HepG2 (cell line): Measurements from ENCODE around the gene HSPB6. TPM values are rescaled to one million over a fixed set of nuclear protein-coding genes. Genes with fewer than 3 reads are reported as not detected.

Experiments used
- ATAC-seq: fragments of 200-7000 bp; cut with Tn5 transposase; 3 replicates; pipeline ENCODE4 v1.9.1; 2020; ENCODE audit warnings: mild to moderate bottlenecking, moderate library complexity
- BruUV-seq: library from RNA; stranded (reverse); fragments of 400-500 nt; replicated peaks from 2 replicates; lab custom pipeline; 2021; lab: Mats Ljungman, UMichigan
- CTCF ChIA-PET: fragments of 300-600 bp; formaldehyde crosslinking; extraction: SDS; loops from one replicate; lab custom pipeline; 2021; ENCODE audit warnings: low total read pairs, inconsistent platforms, low intra/inter-chr PET ratio; lab: Yijun Ruan, JAX
- POLR2A ChIA-PET: fragments of 350-600 bp; sonication (Branson Sonifier 250); formaldehyde crosslinking; loops from one replicate; lab custom pipeline; 2020; ENCODE audit warnings: antibody characterized with exemption, inconsistent platforms; lab: Yijun Ruan, JAX
- DNase-seq: peaks from one replicate; pipeline ENCODE4 v3.0.0-alpha.2; 2015; ENCODE audit warnings: low spot score
- FAIRE-seq: peaks from 3 replicates; lab custom pipeline; 2011; peaks lifted over from hg19 to GRCh38; lab: Jason Lieb, UNC
- H2AFZ ChIP-seq: one replicate; pipeline ENCODE4 v1.6.1; 2011; ENCODE audit warnings: low read length, inconsistent platforms
- H3K27ac ChIP-seq: fragments of 300-600 bp; 3 replicates; pipeline ENCODE4 v1.8.0; 2011; ENCODE audit warnings: mixed run types, mild to moderate bottlenecking, mixed read lengths, low read length, inconsistent platforms; ENCODE audit not compliant: insufficient read depth; ENCODE audit errors: extremely low read length
- H3K27me3 ChIP-seq, 2 experiments: fragments of 200-600 bp in 1 of 2; 2 replicates in 1 of 2; 3 replicates in 1 of 2; pipeline versions ENCODE4 v1.6.0 to v1.8.0; 2011; ENCODE audit warnings: low read length in 2 of 2, mild to moderate bottlenecking in 2 of 2, moderate library complexity in 2 of 2, inconsistent platforms in 1 of 2; ENCODE audit not compliant: insufficient read depth in 2 of 2, control insufficient read depth in 1 of 2
- H3K36me3 ChIP-seq, 2 experiments: fragments of 200-600 bp in 1 of 2; replicated peaks in 1 of 2; 2 replicates in 1 of 2; 3 replicates in 1 of 2; pipeline versions ENCODE4 v1.5.1 to v1.8.0; 2011; ENCODE audit warnings: low read length in 2 of 2, inconsistent platforms in 1 of 2; ENCODE audit not compliant: insufficient read depth in 2 of 2, control insufficient read depth in 1 of 2
- H3K4me1 ChIP-seq: 2 replicates; pipeline ENCODE4 v1.5.1; 2012; ENCODE audit warnings: low read length, inconsistent platforms; ENCODE audit not compliant: insufficient read depth
- H3K4me2 ChIP-seq: 2 replicates; pipeline ENCODE4 v1.6.0; 2011; ENCODE audit warnings: low read depth, low read length, inconsistent platforms
- H3K4me3 ChIP-seq, 3 experiments: fragments of 200-600 bp in 1 of 3; sonication (generic), shearing (Covaris generic) in 1 of 3; replicated peaks in 1 of 3; 2 replicates each; pipeline ENCODE4 v1.5.1; 2011 to 2016; ENCODE audit warnings: low read length in 3 of 3, inconsistent platforms in 2 of 3, low read depth in 2 of 3, mild to moderate bottlenecking in 2 of 3, control low read depth in 1 of 3, mixed read lengths in 1 of 3; ENCODE audit not compliant: insufficient read depth in 1 of 3
- H3K79me2 ChIP-seq: one replicate; pipeline ENCODE4 v1.6.1; 2011; ENCODE audit warnings: low read length, inconsistent platforms; ENCODE audit not compliant: insufficient read depth
- H3K9ac ChIP-seq: 2 replicates; pipeline ENCODE4 v1.6.0; 2011; ENCODE audit warnings: mild to moderate bottlenecking, low read depth, low read length, inconsistent platforms; ENCODE audit not compliant: insufficient read depth
- H3K9me3 ChIP-seq: 2 replicates; pipeline ENCODE4 v1.5.1; 2012; ENCODE audit warnings: mild to moderate bottlenecking, low read length
- H4K20me1 ChIP-seq: 2 replicates; pipeline ENCODE4 v1.6.0; 2011; ENCODE audit warnings: inconsistent platforms, mild to moderate bottlenecking, low read length, moderate library complexity; ENCODE audit not compliant: insufficient read depth
- AKAP8 ChIP-seq: sonication (generic); formaldehyde crosslinking; IDR thresholded peaks from 2 replicates; pipeline ENCODE4 v1.5.1; 2020; ENCODE audit warnings: mild to moderate bottlenecking, missing genetic modification reagents
- ATRX ChIP-seq: sonication (generic); formaldehyde crosslinking; IDR thresholded peaks from 2 replicates; pipeline ENCODE4 v1.4.0; 2020; ENCODE audit warnings: missing genetic modification reagents, borderline replicate concordance
- EED ChIP-seq: sonication (generic); formaldehyde crosslinking; IDR thresholded peaks from 2 replicates; pipeline ENCODE4 v1.5.0; 2020; ENCODE audit warnings: mild to moderate bottlenecking, missing genetic modification reagents
- GLI4 ChIP-seq: sonication (generic); formaldehyde crosslinking; IDR thresholded peaks from 2 replicates; pipeline ENCODE4 v1.5.1; 2020; ENCODE audit warnings: missing genetic modification reagents, mild to moderate bottlenecking, moderate library complexity, borderline replicate concordance
- GMEB2 ChIP-seq: IDR thresholded peaks from 2 replicates; pipeline ENCODE4 v1.6.1; 2016; ENCODE audit warnings: missing biosample characterization, missing genetic modification reagents, low read depth
- KLF11 ChIP-seq: IDR thresholded peaks from 2 replicates; pipeline ENCODE4 v1.6.1; 2016; ENCODE audit warnings: missing compliant biosample characterization
- KLF12 ChIP-seq: sonication (generic); formaldehyde crosslinking; IDR thresholded peaks from 2 replicates; pipeline ENCODE4 v1.4.0; 2020; ENCODE audit warnings: missing genetic modification reagents, borderline replicate concordance
- NR2C2 ChIP-seq: sonication (generic); formaldehyde crosslinking; IDR thresholded peaks from 2 replicates; pipeline ENCODE4 v1.4.0; 2020; ENCODE audit warnings: missing genetic modification reagents, mild to moderate bottlenecking, moderate library complexity, borderline replicate concordance
- POGZ ChIP-seq: sonication (generic); formaldehyde crosslinking; IDR thresholded peaks from 2 replicates; pipeline ENCODE4 v1.4.0; 2020; ENCODE audit warnings: mild to moderate bottlenecking, missing genetic modification reagents
- RBFOX2 ChIP-seq: fragments of 200-400 bp; formaldehyde crosslinking; IDR thresholded peaks from 2 replicates; pipeline ENCODE4 v1.6.1; 2017; ENCODE audit warnings: low read depth, mild to moderate bottlenecking, low read length
- REL ChIP-seq: sonication (generic); formaldehyde crosslinking; conservative IDR thresholded peaks from 2 replicates; pipeline ENCODE4 v1.8.0; 2022; ENCODE audit warnings: mild to moderate bottlenecking, missing genetic modification reagents, moderate library complexity
- TBL1XR1 ChIP-seq: fragments of 150-350 bp; IDR thresholded peaks from 2 replicates; pipeline ENCODE4 v1.6.1; 2014; ENCODE audit warnings: borderline replicate concordance, low read length; ENCODE audit not compliant: partially characterized antibody
- ZNF318 ChIP-seq: sonication (generic); formaldehyde crosslinking; IDR thresholded peaks from 2 replicates; pipeline ENCODE4 v1.4.0; 2020; ENCODE audit warnings: mild to moderate bottlenecking, missing genetic modification reagents
- WGBS: methylation state at CpG from one replicate; pipeline ENCODE4 v1.1.6; 2017; ENCODE audit warnings: low lambda C conversion rate; 5-methylcytosine and 5-hydroxymethylcytosine counted together
- in situ Hi-C: cut with HindIII; loops from 2 replicates; pipeline ENCODE4 v1.10.0; 2017; ENCODE audit warnings: low pct_unique_long_range_greater_than_20kb; ENCODE audit not compliant: extremely low pct_ligation_motif_present
- intact Hi-C: fragments of 100-400 bp; cut with micrococcal nuclease; formaldehyde crosslinking; loops from one replicate; pipeline ENCODE4 v1.10.0; 2022; ENCODE audit not compliant: unreplicated experiment
- polyA plus RNA-seq, 8 experiments: library from polyadenylated mRNA; depleted of rRNA in 3 of 8; stranded (reverse) in 7 of 8; unstranded in 1 of 8; fragments of >200 nt; fragmentation: Illumina TruSeq in 4 of 8; extraction: Trizol in 4 of 8; gene quantifications; 2 replicates each; pipeline versions ENCODE4 v1.2.1 to v1.2.3, GENCODE V29; 2011 to 2016; ENCODE audit warnings: low read depth in 4 of 8, missing spikeins in 1 of 8, mixed read lengths in 1 of 8; ENCODE audit not compliant: insufficient read depth in 1 of 8
- total RNA-seq, 5 experiments: library from RNA; depleted of rRNA; stranded (reverse); fragments of >200 nt; fragmentation: Illumina TruSeq; extraction: Trizol; gene quantifications; 2 replicates each; pipeline ENCODE4 v1.2.3, GENCODE V29; 2016; ENCODE audit warnings: low read depth in 1 of 5

Gene HSPB6
- total and polyA plus RNA-seq, 2 of the 13 experiments (the other 11 are each of a cell fraction or from before 2014, with no cell fraction given) = 0.18 TPM; not detected in 1

GRCh38 chr19:35787227-35787799, 30.5 kb upstream of the HSPB6 start:
- intact Hi-C loops = no loop called here
- no TSS peak for BruUV-seq

More at GRCh38 chr19:35787227-35787799, 30.5 kb upstream of the HSPB6 start:
- no peak overlapping the region for H3K27ac ChIP-seq
- no peak overlapping the region for H3K4me3 ChIP-seq
- POLR2A ChIA-PET = interaction anchor here (1.5 kb wide), 1 partner anchor 47 kb away, joined by 4 read pairs; no protein-coding TSS in a partner anchor
- no peak overlapping the region for H3K4me2 ChIP-seq
- H2AFZ ChIP-seq = no peak overlapping the region
- ATAC-seq (no peak), FAIRE-seq (no peak), DNase-seq (no peak)
- H3K27me3 ChIP-seq = no peaks in the 10 kb centered on the region; a peak in 1 of 5 replicates
- 94% methylated on average over 6 of the region's 15 CpGs for WGBS
- no peaks in the 10 kb centered on the region for H4K20me1 ChIP-seq
- no peaks in the 10 kb centered on the region for H3K79me2 ChIP-seq
- no peak overlapping the region for H3K9ac ChIP-seq
- peaks cover 44% of the 10 kb centered on the region for H3K4me1 ChIP-seq
- in situ Hi-C loops = no loop called here
- CTCF ChIA-PET = no interaction called here
- H3K9me3 ChIP-seq = no peaks in the 10 kb centered on the region
- TF ChIP-seq AKAP8 (no peak), RBFOX2 (no peak), KLF11 (CRISPR knock-in tag) (no peak), ATRX (CRISPR knock-in tag) (no peak), ZNF318 (CRISPR knock-in tag) (no peak), EED (no peak), TBL1XR1 (no peak), GLI4 (CRISPR knock-in tag) (no peak), POGZ (CRISPR knock-in tag) (no peak), GMEB2 (CRISPR knock-in tag) (no peak), KLF12 (CRISPR knock-in tag) (no peak), NR2C2 (CRISPR knock-in tag) (no peak), REL (CRISPR knock-in tag) (no peak)
- H3K36me3 ChIP-seq = no peaks in the 10 kb centered on the region; a peak in 1 of 5 replicates
